GM12801 (cell line): ENCODE measurements around the gene CRIP2.

Experiments used
- TF ChIP-seq, protein P1 (sequence below): IDR thresholded peaks from one replicate; pipeline ENCODE4 v1.5.1; 2011; ENCODE audit warnings: control low read depth; ENCODE audit not compliant: insufficient read length; ENCODE audit errors: extremely low read depth

The CRIP2 gene, protein sequence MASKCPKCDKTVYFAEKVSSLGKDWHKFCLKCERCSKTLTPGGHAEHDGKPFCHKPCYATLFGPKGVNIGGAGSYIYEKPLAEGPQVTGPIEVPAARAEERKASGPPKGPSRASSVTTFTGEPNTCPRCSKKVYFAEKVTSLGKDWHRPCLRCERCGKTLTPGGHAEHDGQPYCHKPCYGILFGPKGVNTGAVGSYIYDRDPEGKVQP

DNA sequence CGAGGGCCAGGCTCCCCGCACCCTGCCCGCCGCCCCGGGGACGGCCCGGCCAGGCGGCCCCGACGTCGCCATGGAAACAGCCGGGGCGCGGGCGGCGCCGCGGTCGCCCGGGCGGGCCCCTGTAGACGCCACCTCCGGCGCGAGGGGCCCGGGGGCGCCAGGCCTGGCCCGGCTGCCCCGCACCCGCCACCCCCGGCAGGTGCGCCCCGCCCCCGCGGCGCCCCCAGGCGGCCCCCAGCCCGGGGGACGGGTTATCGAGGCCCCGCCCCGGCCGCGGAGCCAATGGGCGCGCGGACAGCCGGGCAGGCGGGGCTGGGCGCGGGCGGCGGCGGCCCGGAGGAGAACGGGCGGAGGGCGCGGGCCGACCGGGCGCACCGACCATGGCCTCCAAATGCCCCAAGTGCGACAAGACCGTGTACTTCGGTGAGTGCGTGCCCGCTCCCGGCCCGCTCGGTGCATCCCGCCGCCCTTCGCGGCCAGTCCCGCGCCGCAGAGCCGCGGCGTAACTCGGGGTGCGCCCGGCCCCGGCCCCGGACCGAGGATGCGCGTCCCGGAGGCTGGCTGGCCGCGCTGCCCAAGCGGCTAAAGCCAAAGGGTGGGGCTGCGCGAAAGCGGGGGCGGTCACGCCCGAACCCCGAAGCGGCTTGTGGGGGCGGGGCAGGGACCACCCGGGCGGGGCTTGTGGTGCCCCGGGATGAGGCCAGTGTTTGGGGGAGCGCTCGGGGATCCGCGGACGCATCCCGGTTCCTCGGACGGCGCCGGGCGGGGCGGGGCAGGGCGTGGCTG, at the start of gene CRIP2:
CRIP2 (plus strand) TSS at position 339 of the 786 bp plus-strand sequence; CDS start at position 381, 42 bp downstream.
- TF ChIP-seq, protein P1, sequence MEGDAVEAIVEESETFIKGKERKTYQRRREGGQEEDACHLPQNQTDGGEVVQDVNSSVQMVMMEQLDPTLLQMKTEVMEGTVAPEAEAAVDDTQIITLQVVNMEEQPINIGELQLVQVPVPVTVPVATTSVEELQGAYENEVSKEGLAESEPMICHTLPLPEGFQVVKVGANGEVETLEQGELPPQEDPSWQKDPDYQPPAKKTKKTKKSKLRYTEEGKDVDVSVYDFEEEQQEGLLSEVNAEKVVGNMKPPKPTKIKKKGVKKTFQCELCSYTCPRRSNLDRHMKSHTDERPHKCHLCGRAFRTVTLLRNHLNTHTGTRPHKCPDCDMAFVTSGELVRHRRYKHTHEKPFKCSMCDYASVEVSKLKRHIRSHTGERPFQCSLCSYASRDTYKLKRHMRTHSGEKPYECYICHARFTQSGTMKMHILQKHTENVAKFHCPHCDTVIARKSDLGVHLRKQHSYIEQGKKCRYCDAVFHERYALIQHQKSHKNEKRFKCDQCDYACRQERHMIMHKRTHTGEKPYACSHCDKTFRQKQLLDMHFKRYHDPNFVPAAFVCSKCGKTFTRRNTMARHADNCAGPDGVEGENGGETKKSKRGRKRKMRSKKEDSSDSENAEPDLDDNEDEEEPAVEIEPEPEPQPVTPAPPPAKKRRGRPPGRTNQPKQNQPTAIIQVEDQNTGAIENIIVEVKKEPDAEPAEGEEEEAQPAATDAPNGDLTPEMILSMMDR: no peak

DNA sequence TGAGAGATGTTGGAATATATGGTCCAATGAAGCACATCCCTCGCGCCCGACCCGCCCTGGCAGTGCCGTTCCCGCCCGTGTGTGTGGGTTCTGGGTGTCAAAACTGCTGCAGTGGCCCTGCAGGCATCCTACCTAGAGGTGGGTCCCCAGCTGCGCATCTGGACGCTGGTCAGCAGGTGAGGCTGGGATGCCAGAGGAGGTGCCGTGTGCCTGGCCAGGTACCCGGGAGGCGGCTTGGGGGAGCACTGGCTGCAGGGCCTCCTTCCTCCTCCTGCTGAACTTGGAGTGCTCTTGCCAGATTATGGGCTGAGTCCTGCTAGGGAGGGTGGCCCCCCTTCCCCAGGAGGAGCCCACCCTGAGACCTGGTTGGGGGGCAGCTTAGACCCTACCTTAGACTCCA, 49.8 kb upstream of the CRIP2 start:
- TF ChIP-seq, protein P1: no peak

DNA sequence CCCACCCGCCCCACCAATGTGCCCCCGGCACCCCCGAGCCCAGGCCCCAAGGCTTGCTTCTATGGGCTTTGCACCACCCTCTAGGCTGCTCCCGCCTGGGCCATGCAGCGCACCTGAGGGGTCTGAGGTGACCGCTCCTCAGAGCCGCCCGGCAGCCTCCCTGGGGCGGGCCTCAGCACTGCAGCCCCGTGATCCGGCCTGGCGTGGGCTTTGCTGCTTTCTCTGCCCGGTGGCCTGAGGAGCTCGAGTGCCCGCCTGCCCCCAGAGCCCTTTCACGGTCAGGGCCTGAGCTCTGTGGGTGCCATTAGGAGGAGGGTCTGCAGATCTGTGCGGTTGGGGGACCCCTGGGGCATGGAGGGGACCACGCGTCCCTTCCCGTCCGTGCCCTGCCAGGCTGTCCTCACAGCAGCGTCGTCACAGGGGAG, 48.8 kb upstream of the CRIP2 start:
- TF ChIP-seq, protein P1: no peak

DNA sequence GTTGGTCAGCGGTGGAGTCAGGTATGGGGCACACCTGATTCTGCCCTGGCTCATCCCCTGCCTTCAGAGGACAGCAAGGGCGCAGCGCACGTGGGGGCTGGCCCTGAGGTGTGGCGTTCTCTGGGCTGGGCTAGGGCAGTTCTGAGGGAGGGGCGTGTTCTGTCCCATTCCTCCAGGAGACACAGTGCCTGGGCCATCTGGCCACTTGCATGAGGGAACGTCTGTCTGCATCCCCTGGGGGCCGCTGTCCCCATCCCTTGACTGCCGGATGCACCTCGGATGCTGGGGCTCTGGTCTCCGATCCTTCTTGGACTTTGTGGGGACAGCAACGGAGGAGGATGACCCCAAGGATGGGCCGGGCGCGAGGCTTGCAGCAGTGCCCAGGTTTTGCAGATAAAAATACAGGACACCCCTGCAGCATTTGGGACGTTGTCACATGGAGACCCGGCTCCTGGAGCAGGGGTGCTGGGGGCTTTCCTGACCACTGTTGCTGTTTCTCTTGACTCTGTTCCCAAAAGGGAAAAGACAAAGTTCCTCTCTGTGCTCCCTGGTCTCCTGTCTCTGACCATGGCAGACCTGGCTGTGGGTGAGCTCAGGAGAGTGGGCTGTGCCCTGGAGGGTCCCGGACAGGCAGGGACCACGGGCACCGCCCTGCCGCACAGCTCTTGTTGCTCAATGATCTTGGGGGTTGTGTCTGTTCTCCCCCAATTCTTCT, 48.0 kb upstream of the CRIP2 start:
- TF ChIP-seq, protein P1: no peak

DNA sequence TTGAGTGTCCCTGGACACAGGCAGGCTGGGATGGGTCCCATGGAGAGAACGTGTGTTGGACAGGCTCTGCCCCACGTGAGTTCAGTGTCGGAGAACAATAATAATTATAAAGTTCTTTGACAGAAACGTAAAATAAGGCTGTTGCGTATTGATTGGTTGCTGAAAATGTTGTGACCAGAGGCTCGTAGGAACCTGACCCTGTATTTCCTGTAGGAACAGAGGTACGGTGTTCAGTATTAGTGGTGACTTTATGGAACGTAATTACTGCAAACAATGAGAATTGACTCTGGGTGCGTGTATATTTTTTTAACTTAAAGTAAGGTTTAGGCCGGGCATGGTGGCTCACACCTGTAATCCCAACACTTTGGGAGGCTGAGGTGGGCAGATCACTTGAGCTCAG, 47.2 kb upstream of the CRIP2 start:
- TF ChIP-seq, protein P1: no peak

DNA sequence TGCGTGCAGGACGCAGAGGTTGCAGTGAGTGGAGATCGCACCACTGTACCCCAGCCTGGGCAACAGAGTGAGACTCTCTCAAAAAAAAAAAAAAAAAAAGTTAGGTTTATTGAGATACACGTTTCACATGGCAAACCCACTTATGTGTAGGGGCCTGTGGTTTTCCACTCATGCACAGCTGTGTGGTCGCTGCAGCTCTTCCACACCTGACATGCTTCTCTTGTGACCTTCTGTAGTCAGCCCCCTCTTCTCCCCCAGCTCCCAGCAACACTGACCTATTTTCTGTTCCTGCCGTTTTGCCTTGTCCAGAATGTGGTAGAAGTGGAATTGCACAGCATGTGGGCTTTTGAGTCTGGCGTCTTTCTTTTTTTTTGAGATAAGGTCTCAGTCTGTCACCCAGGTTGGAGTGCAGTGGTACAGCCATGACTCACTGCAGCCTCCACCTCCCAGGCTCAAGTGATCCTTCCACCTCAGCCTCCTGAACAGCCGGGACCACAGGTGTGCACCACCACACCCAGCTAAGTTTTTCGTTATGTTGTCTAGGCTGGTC, 46.6 kb upstream of the CRIP2 start:
- TF ChIP-seq, protein P1: no peak

DNA sequence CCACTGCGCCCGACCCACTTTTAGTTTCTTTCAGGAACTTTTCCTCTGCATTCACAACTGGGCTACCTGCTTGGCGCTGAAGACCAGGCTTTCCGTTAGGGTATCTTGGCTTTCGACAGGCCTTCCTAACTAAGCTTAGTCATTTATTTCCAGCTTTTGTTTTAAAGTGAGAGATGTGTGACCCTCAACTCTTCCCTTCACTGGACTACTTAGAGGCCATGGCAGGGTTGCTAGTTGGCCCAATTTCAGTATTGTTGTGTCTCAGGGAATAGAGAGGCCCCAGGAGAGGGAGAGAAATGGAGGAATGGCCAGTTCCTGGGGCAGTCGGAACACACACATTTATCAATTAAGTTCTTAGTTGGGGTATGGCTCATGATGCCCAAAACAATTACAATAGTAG, 44.6 kb upstream of the CRIP2 start:
- TF ChIP-seq, protein P1: no peak
